ENCODE measurements around the gene GDA.
A peak's percentile ranks its signal among the peaks of the same experiment; 100 is the strongest.
"Not testable (repeated sequence)": the region's sequence is repeated elsewhere in the genome, so short reads cannot be mapped to it uniquely, and the experiment has no call there.

The GDA gene

DNA sequence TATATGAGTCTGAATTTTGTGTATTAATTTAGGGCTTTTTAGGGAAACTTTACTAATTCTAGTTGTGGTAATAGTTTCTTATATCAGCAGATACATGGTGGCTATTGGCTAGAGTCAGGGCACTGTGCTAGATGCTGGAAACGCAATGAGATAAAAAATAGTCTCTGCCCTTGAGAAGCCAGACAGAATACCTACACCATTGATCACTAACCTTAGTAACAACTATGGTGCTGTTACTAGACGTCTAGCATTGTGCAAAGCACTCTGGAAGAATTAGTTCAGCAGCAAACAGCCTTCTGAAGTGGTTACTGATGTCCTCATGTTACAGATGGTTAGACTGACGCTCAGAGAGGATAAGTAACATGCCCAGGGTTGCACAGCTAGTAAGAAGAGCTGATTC is 61.8 kb downstream of the GDA start:
- DNase-seq = no peak

DNA sequence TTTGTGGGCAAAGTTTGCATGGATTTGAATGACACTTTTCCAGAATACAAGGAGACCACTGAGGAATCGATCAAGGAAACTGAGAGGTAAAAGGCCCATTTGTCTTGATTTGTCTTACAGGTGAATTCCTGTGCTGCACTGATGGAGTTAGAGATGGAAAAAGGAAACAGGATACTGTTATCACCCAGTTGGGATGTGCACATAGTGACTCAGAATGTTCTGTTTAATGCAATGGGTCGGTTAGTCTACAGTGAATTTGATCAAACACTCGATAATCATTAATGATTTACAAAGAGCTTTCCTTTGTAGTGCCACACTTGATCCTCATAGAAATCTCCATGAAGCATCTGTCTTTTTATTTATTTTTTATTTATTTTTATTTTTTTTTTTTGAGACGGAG is 64.7 kb downstream of the GDA start:
- no peak for DNase-seq

- DNase-seq = no peak
These were observed 68.1 kb downstream of the GDA start for GRCh38 chr9:72217306-72217842.

GRCh38 chr9:72220589-72220988 is 71.3 kb downstream of the GDA start:
- DNase-seq = no peak

GRCh38 chr9:72226146-72226812 is 77.0 kb downstream of the GDA start:
- no peak for DNase-seq

GRCh38 chr9:72228282-72228681 is 79.0 kb downstream of the GDA start:
- no peak for DNase-seq

- DNase-seq = no peak
These were observed 83.5 kb downstream of the GDA start for GRCh38 chr9:72232778-72233177.

DNA sequence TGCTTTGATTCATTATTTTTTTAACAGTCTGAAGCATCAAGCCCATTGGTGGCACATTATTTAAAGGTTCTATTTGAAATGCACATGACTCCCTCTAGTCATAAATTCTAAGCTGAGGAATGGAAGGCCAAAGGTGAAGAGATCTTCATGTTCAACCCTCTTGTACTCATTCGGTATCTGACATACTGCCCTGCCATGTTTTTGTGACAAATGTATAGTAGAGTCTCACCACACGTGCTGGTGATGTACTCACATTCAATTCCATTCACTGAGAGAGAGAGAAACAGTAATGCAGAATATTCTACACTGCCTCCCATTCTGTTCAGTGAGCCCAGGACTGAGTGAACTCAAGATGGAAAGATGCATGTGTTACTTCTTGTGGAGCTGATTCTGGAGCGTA is 98.3 kb downstream of the GDA start:
- no peak for DNase-seq

DNA sequence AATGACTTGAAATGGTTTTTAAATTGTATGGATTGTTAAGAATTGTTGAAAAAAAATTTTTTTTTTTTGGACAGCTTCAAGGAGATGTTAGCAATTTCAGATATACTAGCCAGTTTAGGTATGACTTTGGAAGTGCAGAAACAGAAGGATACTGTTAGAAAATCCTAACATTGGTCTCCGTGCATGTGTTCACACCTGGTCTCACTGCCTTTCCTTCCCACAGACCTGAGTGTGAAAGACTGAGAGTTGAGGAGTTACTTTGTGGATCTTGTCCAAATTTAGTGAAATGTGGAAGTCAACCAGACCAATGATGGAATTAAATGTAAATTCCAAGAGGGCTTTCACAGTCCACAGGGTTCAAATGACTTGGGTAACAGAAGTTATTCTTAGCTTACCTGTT is 102.3 kb downstream of the GDA start:
- no peak for DNase-seq

GRCh38 chr9:72254901-72255545 is 105.8 kb downstream of the GDA start:
- no peak for DNase-seq

DNA sequence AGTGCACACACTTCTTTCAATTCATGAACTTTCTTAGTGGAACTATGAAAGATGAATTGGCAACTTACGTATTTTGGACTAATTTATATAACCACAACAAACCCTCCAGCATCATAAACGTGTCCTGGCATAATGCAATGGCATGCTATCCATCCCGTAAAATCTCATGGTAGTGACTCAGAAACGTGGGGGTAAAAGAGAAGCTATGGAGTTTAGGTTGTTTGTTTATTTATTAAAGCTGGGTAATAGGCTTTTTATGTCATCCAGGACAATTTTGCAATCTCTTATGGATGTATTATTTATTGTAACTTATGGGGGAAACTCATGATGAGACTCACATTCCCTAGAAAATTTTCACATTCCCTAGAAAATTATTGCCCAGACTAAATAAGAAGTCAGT is 106.3 kb downstream of the GDA start:
- no peak for DNase-seq

GRCh38 chr9:72256931-72257330 is 107.7 kb downstream of the GDA start:
- DNase-seq = no peak

DNA sequence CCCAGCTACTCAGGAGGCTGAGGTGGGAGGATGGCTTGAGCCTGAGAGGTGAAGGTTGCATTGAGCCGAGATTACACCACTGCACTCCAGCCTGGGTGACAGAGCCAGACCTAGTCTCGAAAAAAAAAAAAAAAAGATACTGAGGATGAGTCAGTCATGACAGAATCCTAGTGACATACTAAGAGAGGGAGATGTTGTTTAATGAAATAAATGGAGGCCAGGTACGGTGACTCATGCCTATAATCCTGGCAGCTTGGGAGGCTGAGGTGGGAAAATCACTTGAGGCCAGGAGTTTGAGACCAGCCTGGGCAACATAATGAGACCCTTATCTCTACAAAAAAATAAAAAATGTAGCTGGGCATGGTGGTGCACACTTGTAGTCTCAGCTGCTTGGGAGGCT is 108.6 kb downstream of the GDA start:
- no peak for DNase-seq

DNA sequence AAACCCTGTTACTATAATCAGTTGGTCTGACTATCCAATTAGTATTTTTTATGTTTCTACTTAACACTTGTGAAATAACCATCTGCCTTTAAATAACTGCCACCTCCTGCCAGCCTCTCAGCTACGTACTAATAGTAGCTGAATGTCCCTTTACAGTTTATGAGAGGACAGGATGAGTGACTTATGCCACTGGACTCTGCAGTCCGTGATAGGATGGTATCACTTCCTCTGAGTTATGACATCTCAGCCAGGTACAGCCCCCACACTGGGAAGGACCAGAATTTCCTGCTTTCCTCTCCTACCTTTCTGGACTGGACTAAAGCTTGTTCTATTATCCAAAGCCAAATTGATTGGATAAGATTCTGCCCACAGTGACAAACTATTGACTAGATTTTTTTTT is 112.8 kb downstream of the GDA start:
- DNase-seq = no peak

GRCh38 chr9:72263572-72263971 is 114.3 kb downstream of the GDA start:
- DNase-seq = no peak

- DNase-seq = no peak
These were observed 119.7 kb downstream of the GDA start for GRCh38 chr9:72268961-72269360.

DNA sequence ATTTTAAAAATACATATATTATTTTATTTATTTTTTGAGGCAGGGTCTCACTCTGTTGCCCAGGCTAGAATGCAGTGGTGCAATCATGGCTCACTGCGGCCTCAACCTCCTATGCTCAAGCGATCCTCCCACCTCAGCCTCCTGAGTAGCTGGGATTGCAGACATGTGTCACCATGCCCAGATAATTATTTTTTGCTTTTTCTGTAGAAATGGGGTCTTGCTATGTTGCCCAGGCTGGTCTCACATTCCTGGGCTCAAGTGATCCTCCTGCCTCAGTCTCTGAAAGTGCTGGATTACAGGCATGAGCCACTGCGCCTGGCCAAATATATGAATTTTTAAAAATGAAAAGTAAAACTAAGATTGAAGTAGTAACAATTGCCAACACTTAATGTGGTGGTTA is 121.1 kb downstream of the GDA start:
- DNase-seq = not testable (repeated sequence)

- DNase-seq = peak; percentile 63
These were observed 122.6 kb downstream of the GDA start for GRCh38 chr9:72271613-72272478.

DNA sequence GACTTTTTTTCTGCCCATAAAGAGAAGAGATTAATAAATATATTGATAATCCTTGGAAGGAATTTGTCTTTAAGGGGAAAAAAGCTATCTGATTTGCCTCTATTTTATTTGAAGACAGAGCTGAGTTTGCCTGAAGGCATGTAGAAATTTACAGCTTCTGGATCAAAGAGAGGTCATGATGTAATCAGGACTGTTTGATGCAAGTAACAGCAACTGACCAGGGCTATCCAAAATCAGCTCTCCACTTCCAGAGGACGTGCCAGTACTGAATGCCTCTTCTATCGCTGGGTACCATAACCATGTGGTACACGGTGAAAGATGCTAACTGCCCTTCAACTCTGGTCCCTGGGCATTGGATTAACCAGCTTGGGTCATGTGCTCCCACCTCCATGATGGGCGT is 125.2 kb downstream of the GDA start:
- DNase-seq = no peak

- no peak for DNase-seq
These were observed 125.7 kb downstream of the GDA start for GRCh38 chr9:72274916-72275315.

DNA sequence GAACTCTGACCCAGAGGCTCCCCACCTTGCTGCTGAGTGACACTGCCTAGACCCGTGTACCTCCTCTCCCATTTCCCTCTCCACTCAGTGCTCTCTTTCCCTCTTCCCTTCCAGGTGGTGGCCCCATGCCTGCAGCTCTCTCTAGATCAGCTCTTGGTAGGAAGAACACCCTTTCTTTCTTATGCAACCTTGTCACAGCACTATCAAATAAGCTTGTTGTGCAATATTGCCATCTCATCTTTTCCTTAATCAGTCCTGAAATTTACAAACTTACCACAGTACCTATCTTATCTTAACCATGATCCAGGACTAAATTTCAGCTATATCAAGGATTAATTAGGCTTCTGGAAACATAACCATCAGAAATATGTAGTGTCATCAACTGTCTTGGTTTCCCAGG is 127.2 kb downstream of the GDA start:
- no peak for DNase-seq

DNA sequence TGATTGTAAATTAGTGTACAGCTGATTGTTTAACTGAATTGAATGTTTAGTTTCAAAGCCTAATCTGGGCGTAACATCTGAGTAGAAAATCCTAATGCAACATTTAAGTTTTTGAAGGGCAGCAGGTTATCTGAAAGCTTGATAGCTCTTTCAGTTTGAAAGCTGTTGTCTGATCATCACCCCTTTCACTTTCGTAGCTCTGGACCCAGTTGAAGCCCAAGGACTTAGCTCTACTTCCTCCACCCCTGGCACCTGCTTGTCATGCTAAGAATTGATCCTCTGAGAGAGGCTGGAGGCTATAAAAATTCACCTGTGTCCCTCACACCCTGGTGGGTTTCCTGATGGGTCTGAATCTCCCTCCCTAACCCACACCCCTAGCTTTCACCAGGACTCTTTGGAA is 129.7 kb downstream of the GDA start:
- no peak for DNase-seq

DNA sequence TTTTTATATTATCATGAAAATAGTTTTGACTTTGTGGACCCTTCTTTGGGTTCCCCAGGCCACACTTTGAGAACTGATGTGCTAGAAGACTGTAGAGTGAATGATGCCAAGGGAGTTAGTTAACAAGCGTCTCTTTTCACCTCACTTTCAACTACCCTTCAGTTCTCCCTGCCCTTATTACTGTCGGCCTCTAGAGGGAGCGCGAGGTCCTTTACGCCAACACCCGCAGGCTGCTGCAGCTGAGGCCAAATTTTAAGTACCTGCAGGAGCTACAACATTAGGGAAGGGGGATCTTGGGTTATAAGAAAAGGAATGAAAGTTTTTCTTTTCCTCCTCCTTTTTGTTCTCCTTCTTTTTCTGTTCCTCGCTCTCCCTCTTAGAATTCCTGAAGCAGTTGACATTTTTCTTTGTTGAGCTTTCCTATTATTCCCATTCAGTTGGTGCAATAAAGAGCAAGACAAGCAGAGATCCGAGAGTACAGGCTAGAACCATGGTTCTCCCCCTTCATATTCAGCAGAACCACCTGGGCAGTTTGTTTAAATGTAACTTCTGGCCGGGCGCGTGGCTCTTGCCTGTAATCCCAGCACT is 131.8 kb downstream of the GDA start:
- peak; percentile 61 for DNase-seq

Data from hematopoietic multipotent progenitor cell treated with erythropoietin and hydrocortisone succinate and interleukin-3 and kit ligand, for 8 days (in vitro differentiated cells).